NCI-H524 (cell line): Measurements from ENCODE around the gene TMEM117.
A peak's percentile ranks its signal among the peaks of the same experiment; 100 is the strongest.

ENCODE experiments used
- DNase-seq, 2 experiments: peaks; one replicate each; lab custom pipeline; 2025; lab: John Stamatoyannopoulos, UW

TMEM117 gene

GRCh38 chr12:44379831-44380230, 544.0 kb downstream of the TMEM117 start:
- peak; percentile 50 to 66 for DNase-seq

GRCh38 chr12:44380861-44381260, 545.0 kb downstream of the TMEM117 start:
- DNase-seq, result peak; percentile 2 to 44

GRCh38 chr12:44381341-44381740, 545.5 kb downstream of the TMEM117 start:
- peak; percentile 96 for DNase-seq

GRCh38 chr12:44384136-44384535, 548.3 kb downstream of the TMEM117 start:
- peak in 1 of 2 experiments; percentile 56 for DNase-seq

GRCh38 chr12:44385964-44386363, 550.1 kb downstream of the TMEM117 start:
- peak; percentile 21 to 63 for DNase-seq

- DNase-seq, result peak in 1 of 2 experiments; percentile 9
Measured at GRCh38 chr12:44387581-44387980, 551.7 kb downstream of the TMEM117 start.

GRCh38 chr12:44389038-44389437, 553.2 kb downstream of the TMEM117 start:
- no peak for DNase-seq

GRCh38 chr12:44389896-44390295, 554.0 kb downstream of the TMEM117 start:
- DNase-seq, result no peak

GRCh38 chr12:44397631-44398030, 561.8 kb downstream of the TMEM117 start:
- no peak for DNase-seq

- no peak for DNase-seq
Measured at GRCh38 chr12:44403185-44403584, 567.3 kb downstream of the TMEM117 start.

- no peak for DNase-seq
Measured at GRCh38 chr12:44405297-44405696, 569.4 kb downstream of the TMEM117 start.

- no peak for DNase-seq
Measured at GRCh38 chr12:44422559-44422958, 586.7 kb downstream of the TMEM117 start.

GRCh38 chr12:44428825-44429224, 592.9 kb downstream of the TMEM117 start:
- DNase-seq, result no peak

GRCh38 chr12:44431647-44432343, 595.9 kb downstream of the TMEM117 start:
- DNase-seq, result no peak

GRCh38 chr12:44433659-44434058, 597.8 kb downstream of the TMEM117 start:
- DNase-seq, result no peak

GRCh38 chr12:44436756-44437155, 600.9 kb downstream of the TMEM117 start:
- no peak for DNase-seq
